GM23338 (cell line): ENCODE data around the gene CYP20A1. TPM values are rescaled to one million over a fixed set of nuclear protein-coding genes. Genes with fewer than 3 reads are reported as not detected.
"Not testable (repeated sequence)": the region's sequence is repeated elsewhere in the genome, so short reads cannot be mapped to it uniquely, and the experiment has no call there.

Source experiments
- ATAC-seq: fragments of 200-7000 bp; cut with Tn5 transposase; 3 replicates; pipeline ENCODE4 v1.9.1; 2020
- DNase-seq: peaks from one replicate; pipeline ENCODE4 v3.0.0-alpha.2; 2015; ENCODE audit warnings: low spot score
- H2AFZ ChIP-seq: fragments of 200-600 bp; sonication (generic); 2 replicates; pipeline ENCODE4 v1.8.0; 2016; ENCODE audit warnings: antibody characterized with exemption, mild to moderate bottlenecking, moderate library complexity
- H3F3A ChIP-seq: fragments of 200-600 bp; sonication (generic); replicated peaks from 2 replicates; pipeline ENCODE4 v1.8.0; 2017; ENCODE audit warnings: antibody characterized with exemption, mixed run types, low read depth
- H3K27ac ChIP-seq: fragments of 200-600 bp; sonication (generic); 2 replicates; pipeline ENCODE4 v1.6.1; 2016; ENCODE audit warnings: low read depth
- H3K27me3 ChIP-seq: fragments of 200-600 bp; sonication (generic); 2 replicates; pipeline ENCODE4 v1.8.0; 2016; ENCODE audit warnings: mild to moderate bottlenecking, mixed run types, moderate library complexity; ENCODE audit not compliant: insufficient read depth
- H3K36me3 ChIP-seq: fragments of 200-600 bp; sonication (generic); 2 replicates; pipeline ENCODE4 v1.8.0; 2016; ENCODE audit warnings: mild to moderate bottlenecking; ENCODE audit not compliant: insufficient read depth
- H3K4me1 ChIP-seq: fragments of 200-600 bp; sonication (generic); 2 replicates; pipeline ENCODE4 v1.8.0; 2016; ENCODE audit warnings: mild to moderate bottlenecking, moderate library complexity; ENCODE audit not compliant: insufficient read depth
- H3K4me2 ChIP-seq: fragments of 200-600 bp; sonication (generic); 2 replicates; pipeline ENCODE4 v1.7.1; 2017; ENCODE audit warnings: mixed run types
- H3K4me3 ChIP-seq: fragments of 200-600 bp; sonication (generic); 2 replicates; pipeline ENCODE4 v1.6.1; 2016; ENCODE audit warnings: mixed run types
- H3K79me2 ChIP-seq: fragments of 200-600 bp; sonication (generic); replicated peaks from 2 replicates; pipeline ENCODE4 v1.8.0; 2017; ENCODE audit warnings: mild to moderate bottlenecking; ENCODE audit not compliant: insufficient read depth
- H3K9me2 ChIP-seq: fragments of 200-600 bp; sonication (generic); 2 replicates; pipeline ENCODE4 v1.8.0; 2017; ENCODE audit not compliant: insufficient read depth
- H4K20me1 ChIP-seq: fragments of 200-600 bp; sonication (generic); replicated peaks from 2 replicates; pipeline ENCODE4 v1.8.0; 2017; ENCODE audit warnings: mild to moderate bottlenecking; ENCODE audit not compliant: insufficient read depth
- H3K27ac Mint-ChIP-seq: 2 replicates; pipeline ENCODE4 v1.8.0; 2020; ENCODE audit warnings: inconsistent platforms, mild to moderate bottlenecking, moderate library complexity, mixed read lengths
- H3K27me3 Mint-ChIP-seq: 3 replicates; pipeline ENCODE4 v1.8.0; 2022; ENCODE audit warnings: low read depth, mild to moderate bottlenecking, moderate library complexity, mixed read lengths, inconsistent platforms; ENCODE audit not compliant: insufficient read depth, poor library complexity
- H3K36me3 Mint-ChIP-seq: 3 replicates; pipeline ENCODE4 v1.8.0; 2021; ENCODE audit warnings: low read depth, mild to moderate bottlenecking, inconsistent platforms, moderate library complexity, mixed read lengths
- H3K4me1 Mint-ChIP-seq: 3 replicates; pipeline ENCODE4 v1.8.0; 2020; ENCODE audit warnings: mild to moderate bottlenecking, inconsistent platforms, mixed read lengths
- H3K4me3 Mint-ChIP-seq: 3 replicates; pipeline ENCODE4 v1.8.0; 2021; ENCODE audit warnings: moderate library complexity, mild to moderate bottlenecking, inconsistent platforms, mixed read lengths
- H3K9me3 Mint-ChIP-seq: 3 replicates; pipeline ENCODE4 v1.8.0; 2020; ENCODE audit warnings: moderate library complexity, mild to moderate bottlenecking, inconsistent platforms, mixed read lengths
- CREB1 ChIP-seq: fragments of 250-450 bp; sonication (Bioruptor Pico); IDR thresholded peaks from 2 replicates; pipeline ENCODE4 v1.5.0; 2020; ENCODE audit warnings: low read depth, mild to moderate bottlenecking, moderate library complexity
- EZH2 ChIP-seq: fragments of 200-600 bp; sonication (generic); IDR thresholded peaks from one replicate; pipeline ENCODE4 v1.8.0; 2017; ENCODE audit warnings: antibody characterized with exemption, mild to moderate bottlenecking, low read depth; ENCODE audit not compliant: unreplicated experiment
- EZH2phosphoT487 ChIP-seq: fragments of 200-600 bp; sonication (generic); IDR thresholded peaks from one replicate; pipeline ENCODE4 v1.8.1; 2018; ENCODE audit warnings: antibody characterized with exemption; ENCODE audit not compliant: unreplicated experiment
- JUNB ChIP-seq: IDR thresholded peaks from one replicate; pipeline ENCODE4 v1.6.1; 2016; ENCODE audit warnings: antibody characterized with exemption; ENCODE audit not compliant: unreplicated experiment
- POLR2AphosphoS5 ChIP-seq: IDR thresholded peaks from 2 replicates; pipeline ENCODE4 v1.6.1; 2016; ENCODE audit warnings: antibody characterized with exemption, low read depth
- STAT1 ChIP-seq: IDR thresholded peaks from one replicate; pipeline ENCODE4 v1.6.1; 2016; ENCODE audit warnings: antibody characterized with exemption; ENCODE audit not compliant: unreplicated experiment
- ZNF114 ChIP-seq: fragments of 250-450 bp; sonication (Bioruptor Pico); IDR thresholded peaks from 2 replicates; pipeline ENCODE4 v1.5.0; 2020; ENCODE audit warnings: mild to moderate bottlenecking, moderate library complexity
- ZNF331 ChIP-seq: fragments of 250-450 bp; sonication (Bioruptor Pico); IDR thresholded peaks from 2 replicates; pipeline ENCODE4 v1.5.0; 2020; ENCODE audit warnings: low read depth, mild to moderate bottlenecking, moderate library complexity
- polyA plus RNA-seq: library from polyadenylated mRNA; unstranded; fragments of >200 nt; fragmentation: Nextera tagmentation; extraction: Ambion mirVana; gene quantifications from 2 replicates; pipeline ENCODE4 v1.2.1, GENCODE V29; 2016
- total RNA-seq: library from RNA; depleted of rRNA; stranded (reverse); fragments of >200 nt; shearing (Covaris generic); gene quantifications from 2 replicates; pipeline ENCODE4 v1.2.3, GENCODE V29; 2014
- TF ChIP-seq, protein P1 (sequence below): IDR thresholded peaks from 2 replicates; pipeline ENCODE4 v1.6.1; 2016; ENCODE audit warnings: antibody characterized with exemption
- TF ChIP-seq, protein P2 (sequence below), 2 experiments: fragments of 200-600 bp in 1 of 2; sonication (generic) in 1 of 2; conservative IDR thresholded peaks; 2 replicates each; pipeline versions ENCODE4 v1.5.1 to v1.6.1; 2016 to 2017; ENCODE audit warnings: antibody characterized with exemption in 2 of 2, low read depth in 2 of 2, mild to moderate bottlenecking in 2 of 2, moderate library complexity in 1 of 2

CYP20A1 gene
- total and polyA plus RNA-seq, 2 experiments from 2014 or later = 17.0 to 21.0 TPM

DNA sequence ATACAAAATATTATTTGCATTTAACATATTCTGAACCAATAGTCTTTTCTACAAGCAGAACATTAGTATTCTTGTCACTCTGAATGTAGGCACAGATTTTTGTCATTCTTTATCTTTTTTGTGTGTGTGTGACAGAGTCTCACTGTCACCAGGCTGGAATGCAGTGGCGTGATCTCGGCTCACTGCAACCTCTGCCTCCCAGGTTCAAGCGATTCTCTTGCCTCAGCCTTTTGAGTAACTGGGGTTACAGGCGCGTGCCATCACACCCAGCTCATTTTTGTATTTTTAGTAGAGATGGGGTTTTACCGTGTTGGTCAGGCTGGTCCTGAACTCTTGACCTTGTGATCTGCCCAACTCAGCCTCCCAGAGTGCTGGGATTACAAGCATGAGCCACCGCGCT, 63.8 kb downstream of the CYP20A1 start:
- DNase-seq, H3K4me3 ChIP-seq, H3F3A ChIP-seq, H3K4me2 ChIP-seq, H3K4me3 Mint-ChIP-seq, H2AFZ ChIP-seq, H3K27me3 ChIP-seq, H3K27ac ChIP-seq, ATAC-seq, H3K79me2 ChIP-seq, H3K4me1 Mint-ChIP-seq, H3K27me3 Mint-ChIP-seq, H3K36me3 ChIP-seq, H3K9me3 Mint-ChIP-seq, H4K20me1 ChIP-seq, H3K27ac Mint-ChIP-seq, H3K9me2 ChIP-seq, H3K4me1 ChIP-seq: not testable (repeated sequence)
- peaks cover 16% of the 10 kb centered on the region for H3K36me3 Mint-ChIP-seq

DNA sequence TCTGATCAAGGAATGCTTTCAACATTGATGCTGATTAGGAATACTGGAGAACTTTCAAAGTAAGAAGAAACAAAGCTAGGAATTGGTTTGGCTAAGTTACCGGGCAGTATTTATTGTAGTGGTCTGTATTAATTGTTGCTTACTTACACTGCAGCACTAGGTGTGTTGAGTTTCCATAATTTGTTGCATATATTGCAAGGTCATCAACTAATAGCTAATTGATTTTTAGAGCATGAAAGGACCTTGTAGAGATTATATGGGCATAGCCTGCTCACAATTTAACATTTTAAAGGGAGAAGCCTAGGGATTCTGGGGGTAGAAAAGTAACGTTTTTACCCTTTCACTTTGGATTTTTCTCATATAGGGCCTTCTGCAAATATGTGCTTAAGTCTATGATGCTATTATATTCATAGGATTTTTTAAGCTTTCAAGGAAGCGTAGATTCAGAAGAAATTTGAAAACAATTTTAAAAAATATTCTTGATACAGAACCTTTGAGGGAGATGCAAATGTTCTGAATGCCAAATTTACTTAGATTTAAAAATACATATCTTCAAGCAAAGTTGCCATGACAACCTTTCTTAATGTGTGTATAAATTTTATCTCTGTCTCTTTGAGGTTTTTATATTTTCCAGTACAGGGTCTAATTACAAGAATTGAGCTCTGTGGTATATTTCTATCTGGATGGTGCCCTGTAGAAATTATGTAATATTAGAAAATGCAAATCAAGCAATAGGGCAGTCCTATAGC, 72.0 kb downstream of the CYP20A1 start:
- no peaks in the 10 kb centered on the region for H3K27me3 ChIP-seq
- no peak overlapping the region for H3K4me2 ChIP-seq
- H3F3A ChIP-seq = no peaks in the 10 kb centered on the region
- DNase-seq = no peak
- no peak overlapping the region for H3K27ac Mint-ChIP-seq
- peaks cover 19% of the 10 kb centered on the region for H3K9me3 Mint-ChIP-seq
- H3K4me1 Mint-ChIP-seq = no peaks in the 10 kb centered on the region
- no peaks in the 10 kb centered on the region for H3K27me3 Mint-ChIP-seq
- H3K79me2 ChIP-seq = no peaks in the 10 kb centered on the region
- no peaks in the 10 kb centered on the region for H3K4me1 ChIP-seq
- no peak overlapping the region for H3K4me3 ChIP-seq
- H3K36me3 Mint-ChIP-seq = peaks cover 34% of the 10 kb centered on the region
- TF ChIP-seq JUNB = no peak
- TF ChIP-seq STAT1 = no peak
- TF ChIP-seq, protein P1, sequence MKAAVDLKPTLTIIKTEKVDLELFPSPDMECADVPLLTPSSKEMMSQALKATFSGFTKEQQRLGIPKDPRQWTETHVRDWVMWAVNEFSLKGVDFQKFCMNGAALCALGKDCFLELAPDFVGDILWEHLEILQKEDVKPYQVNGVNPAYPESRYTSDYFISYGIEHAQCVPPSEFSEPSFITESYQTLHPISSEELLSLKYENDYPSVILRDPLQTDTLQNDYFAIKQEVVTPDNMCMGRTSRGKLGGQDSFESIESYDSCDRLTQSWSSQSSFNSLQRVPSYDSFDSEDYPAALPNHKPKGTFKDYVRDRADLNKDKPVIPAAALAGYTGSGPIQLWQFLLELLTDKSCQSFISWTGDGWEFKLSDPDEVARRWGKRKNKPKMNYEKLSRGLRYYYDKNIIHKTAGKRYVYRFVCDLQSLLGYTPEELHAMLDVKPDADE = no peak
- TF ChIP-seq ZNF114 (CRISPR knock-in tag) = no peak
- no peak for TF ChIP-seq CREB1 (CRISPR knock-in tag)
- TF ChIP-seq ZNF331 (CRISPR knock-in tag) = no peak
- no peak for TF ChIP-seq EZH2
- TF ChIP-seq EZH2phosphoT487 = no peak
- no peak for TF ChIP-seq POLR2AphosphoS5
- TF ChIP-seq, protein P2, sequence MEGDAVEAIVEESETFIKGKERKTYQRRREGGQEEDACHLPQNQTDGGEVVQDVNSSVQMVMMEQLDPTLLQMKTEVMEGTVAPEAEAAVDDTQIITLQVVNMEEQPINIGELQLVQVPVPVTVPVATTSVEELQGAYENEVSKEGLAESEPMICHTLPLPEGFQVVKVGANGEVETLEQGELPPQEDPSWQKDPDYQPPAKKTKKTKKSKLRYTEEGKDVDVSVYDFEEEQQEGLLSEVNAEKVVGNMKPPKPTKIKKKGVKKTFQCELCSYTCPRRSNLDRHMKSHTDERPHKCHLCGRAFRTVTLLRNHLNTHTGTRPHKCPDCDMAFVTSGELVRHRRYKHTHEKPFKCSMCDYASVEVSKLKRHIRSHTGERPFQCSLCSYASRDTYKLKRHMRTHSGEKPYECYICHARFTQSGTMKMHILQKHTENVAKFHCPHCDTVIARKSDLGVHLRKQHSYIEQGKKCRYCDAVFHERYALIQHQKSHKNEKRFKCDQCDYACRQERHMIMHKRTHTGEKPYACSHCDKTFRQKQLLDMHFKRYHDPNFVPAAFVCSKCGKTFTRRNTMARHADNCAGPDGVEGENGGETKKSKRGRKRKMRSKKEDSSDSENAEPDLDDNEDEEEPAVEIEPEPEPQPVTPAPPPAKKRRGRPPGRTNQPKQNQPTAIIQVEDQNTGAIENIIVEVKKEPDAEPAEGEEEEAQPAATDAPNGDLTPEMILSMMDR (conservative IDR thresholded peaks at IDR 0.05; ENCODE audit: low read depth in 2 of 2) = no peak
- H2AFZ ChIP-seq = no peak overlapping the region
- no peaks in the 10 kb centered on the region for H3K9me2 ChIP-seq
- no peak overlapping the region for H3K4me3 Mint-ChIP-seq
- no peak overlapping the region for H3K27ac ChIP-seq
- H4K20me1 ChIP-seq = no peaks in the 10 kb centered on the region
- peaks cover 7% of the 10 kb centered on the region; the same call in 1 of the 2 replicates for H3K36me3 ChIP-seq
- no peak for ATAC-seq
